HG03103 (cell line): Measurements from ENCODE around the gene LRRC32.

Source experiments
- ATAC-seq: cut with Tn5 transposase; IDR thresholded peaks from one replicate; pipeline ENCODE4 v1.9.1; 2021; ENCODE audit warnings: low read depth; ENCODE audit not compliant: unreplicated experiment

LRRC32 gene

DNA sequence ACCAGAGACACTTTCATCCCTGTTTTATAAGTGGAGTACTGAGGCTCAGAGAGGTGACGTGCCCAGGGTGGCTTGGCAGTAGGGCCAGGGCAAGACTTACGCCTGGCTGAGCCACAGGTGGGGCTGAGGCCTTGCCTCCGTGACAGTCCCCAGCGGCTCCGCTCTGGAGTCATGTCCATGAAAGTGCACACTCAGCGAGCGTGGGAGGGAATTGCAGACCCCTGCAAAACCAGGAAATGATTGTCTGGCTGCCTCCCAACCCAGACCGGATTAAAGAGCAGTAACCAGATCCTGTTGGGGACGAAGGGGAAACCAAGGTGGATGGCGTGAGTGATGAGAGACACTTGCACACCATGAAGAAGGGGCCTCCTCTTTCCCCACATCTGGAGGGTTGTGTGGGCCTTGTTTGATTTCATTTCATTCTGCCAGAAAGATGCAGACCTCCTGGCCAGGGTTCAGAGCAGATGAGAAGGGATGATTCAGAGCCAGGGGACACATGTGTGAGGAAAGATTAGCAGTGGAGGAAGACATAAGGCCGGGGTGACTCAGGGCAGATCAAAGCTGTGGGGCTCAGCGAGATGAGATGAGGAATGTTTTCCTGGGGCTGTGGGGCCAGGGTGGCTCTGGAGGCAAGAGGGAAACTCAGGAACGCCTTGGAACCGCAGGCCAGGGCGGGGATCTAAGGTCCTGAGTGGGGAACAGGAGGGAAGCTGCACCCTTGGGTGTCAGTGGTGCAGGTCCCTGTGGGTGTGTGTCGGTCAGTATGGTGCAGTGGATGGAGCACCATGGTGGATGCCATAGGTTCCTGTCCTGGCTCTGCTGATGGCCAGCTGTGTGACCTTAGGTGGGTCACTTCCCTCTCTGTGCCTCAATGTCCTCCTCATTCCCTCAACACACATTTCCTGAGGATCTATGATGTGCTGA, 29.9 kb upstream of the LRRC32 start:
- no peak for ATAC-seq

DNA sequence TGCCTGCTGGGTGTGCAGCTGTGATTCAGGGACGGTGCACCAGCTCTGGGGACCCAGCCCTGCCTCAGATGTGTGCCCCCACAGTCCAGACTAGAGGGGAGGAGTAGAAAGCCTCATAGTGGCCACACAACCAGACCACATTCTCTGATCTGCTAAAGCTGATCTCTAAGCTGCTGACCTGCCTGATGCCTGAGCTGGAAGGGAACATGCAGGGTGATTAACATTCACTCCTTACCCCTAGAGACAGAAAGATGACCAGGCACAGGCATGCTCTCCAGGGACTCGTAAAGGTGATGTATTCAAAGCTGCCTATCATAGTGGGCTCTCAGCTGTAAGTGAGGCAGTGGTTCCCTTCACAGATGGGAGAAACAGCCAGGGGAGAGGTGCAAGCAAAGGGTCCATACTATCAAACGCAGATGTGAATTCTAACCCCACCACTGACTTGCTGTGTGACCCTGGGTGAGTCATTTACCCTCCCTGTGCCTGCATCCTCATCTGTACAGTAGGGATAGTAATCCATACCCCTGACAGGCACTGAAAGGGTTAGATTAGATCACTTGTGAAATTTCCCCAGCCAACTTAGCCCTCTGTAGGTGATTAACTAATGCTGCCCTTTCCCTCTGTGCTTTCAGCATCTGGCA, 29.0 kb upstream of the LRRC32 start:
- ATAC-seq: no peak

DNA sequence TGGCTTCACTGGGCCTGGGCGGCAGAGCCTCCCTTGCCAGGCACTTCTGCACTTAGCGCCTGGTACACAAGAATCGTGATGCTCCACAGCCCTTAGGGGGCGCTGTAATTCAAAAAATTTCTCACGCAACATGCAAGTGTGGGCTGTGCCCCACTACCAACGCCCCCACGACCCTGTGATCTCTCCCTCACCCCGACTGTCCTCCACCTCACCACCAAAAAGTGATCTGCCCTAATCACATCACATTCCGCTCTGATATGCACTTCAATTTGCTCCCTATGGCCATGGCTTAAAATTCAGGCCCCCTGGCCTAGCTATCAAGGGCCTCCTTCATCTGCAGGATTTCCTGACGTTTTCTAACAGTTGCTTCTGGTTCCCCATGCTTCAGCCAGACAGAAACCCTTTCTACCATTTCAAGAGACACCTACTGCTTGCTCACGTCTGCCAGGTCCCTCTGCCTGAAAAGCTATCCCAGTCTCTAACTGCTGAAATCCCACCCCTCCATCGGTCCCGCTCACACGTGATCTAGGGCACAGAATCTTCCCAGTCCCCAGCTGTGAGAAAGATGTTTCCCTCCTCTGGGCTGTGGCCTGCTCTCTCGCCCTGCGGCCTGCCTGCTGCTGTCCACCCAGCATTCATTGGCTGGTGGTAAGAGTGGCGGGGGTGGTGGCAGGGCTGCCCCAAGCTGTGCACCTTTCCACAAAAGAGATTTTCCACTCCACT, 27.9 kb upstream of the LRRC32 start:
- ATAC-seq: no peak

- no peak for ATAC-seq
Observed at GRCh38 chr11:76696756-76697155, 26.2 kb upstream of the LRRC32 start.

GRCh38 chr11:76695771-76696170, 25.2 kb upstream of the LRRC32 start:
- ATAC-seq: no peak

DNA sequence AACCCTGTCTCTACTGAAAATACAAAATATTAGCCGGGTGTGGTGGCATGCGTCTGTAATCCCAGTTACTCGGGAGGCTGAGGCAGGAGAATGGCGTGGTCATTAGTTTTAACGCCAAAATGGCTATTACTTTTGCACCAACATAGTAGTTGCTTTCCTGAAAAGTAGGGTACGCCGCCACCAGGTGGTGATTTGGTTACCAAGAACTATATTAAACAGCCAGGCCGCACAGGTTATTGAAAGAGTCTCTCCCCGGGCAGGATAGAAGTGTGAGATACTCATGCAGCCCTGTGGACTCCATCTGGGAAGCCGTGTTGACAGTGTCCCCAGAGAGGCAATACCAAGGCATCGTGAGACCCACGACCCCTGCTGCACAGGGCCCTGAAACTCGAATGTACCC, 24.6 kb upstream of the LRRC32 start:
- ATAC-seq: no peak

DNA sequence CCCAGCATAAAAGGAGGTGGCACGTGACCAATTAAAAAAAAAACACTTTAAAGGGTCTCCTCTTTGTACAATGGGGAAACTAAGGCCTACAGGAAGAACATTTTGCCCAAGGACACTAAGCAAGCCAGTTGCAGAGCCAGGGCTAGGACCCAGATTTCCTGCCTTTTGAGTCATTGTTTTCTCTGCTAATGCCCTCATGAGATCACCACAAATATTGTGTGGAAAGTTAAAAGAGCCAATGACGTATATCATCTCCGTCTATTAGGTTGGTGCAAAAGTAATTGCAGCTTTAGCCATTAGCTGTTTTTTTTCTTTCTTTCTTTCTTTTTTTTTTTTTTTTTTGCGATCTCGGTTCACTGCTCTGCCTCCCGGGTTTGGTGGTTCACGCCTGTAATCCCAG, 24.1 kb upstream of the LRRC32 start:
- ATAC-seq: no peak

DNA sequence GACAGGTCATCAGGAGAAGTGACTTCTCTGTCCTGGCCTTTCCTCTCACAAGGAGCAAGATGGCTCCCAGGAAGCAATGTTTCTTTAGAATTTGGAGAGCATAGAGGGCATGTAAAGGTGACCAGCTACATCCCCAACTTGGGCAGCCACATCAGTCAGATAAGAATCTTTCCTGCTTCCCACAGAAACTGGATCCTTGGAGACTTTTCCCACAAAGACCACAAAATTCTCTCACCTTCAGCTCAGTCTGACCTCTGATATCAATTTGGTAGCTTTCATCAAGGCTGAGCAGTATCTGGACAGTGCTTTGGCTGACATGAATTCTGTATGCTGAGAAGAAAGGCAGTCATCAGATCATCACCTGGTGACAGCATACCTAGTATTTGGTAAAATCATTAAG, 23.3 kb upstream of the LRRC32 start:
- no peak for ATAC-seq

- no peak for ATAC-seq
Observed at GRCh38 chr11:76692956-76693355, 22.4 kb upstream of the LRRC32 start.

DNA sequence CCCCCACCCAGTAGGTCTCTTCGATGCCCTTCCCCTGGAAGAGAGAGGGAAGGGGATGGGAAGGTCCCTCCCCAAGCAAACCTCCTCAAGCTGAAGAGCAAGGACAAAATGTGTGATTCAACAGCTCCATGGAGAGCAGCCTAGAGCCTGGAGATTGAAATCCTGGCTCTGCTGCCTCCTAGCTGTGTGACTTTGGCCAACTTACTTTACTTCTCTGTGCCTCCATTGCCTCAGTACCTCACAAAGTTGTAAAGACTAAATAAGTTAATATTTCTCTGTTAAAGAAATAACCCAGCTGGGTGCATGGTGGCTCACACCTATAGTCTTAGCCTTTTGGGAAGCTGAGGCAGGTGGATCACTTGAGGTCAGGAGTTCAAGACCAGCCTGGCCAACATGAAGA, 21.1 kb upstream of the LRRC32 start:
- no peak for ATAC-seq

GRCh38 chr11:76690736-76691135, 20.2 kb upstream of the LRRC32 start:
- ATAC-seq: no peak

GRCh38 chr11:76689313-76690260, 19.0 kb upstream of the LRRC32 start:
- no peak for ATAC-seq

DNA sequence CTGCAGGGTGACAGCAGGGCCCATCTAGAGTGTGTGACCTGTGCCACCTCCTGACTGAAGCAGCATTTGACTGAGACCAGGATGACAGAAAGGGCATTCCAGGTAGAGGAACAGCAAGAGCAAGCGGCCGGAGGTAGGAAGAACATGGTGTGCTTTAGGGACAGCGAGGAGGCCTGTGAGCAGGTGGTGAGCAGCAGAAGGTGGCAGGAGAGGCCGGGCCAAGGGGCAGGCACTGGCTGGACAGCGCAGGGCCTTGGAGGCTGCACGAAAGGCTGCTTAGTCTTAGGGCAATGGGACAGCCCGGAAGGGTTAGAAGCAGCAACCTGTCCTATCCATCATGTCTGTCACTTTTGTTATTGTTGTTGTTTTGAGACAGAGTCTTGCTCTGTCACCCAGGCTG, 17.6 kb upstream of the LRRC32 start:
- no peak for ATAC-seq

DNA sequence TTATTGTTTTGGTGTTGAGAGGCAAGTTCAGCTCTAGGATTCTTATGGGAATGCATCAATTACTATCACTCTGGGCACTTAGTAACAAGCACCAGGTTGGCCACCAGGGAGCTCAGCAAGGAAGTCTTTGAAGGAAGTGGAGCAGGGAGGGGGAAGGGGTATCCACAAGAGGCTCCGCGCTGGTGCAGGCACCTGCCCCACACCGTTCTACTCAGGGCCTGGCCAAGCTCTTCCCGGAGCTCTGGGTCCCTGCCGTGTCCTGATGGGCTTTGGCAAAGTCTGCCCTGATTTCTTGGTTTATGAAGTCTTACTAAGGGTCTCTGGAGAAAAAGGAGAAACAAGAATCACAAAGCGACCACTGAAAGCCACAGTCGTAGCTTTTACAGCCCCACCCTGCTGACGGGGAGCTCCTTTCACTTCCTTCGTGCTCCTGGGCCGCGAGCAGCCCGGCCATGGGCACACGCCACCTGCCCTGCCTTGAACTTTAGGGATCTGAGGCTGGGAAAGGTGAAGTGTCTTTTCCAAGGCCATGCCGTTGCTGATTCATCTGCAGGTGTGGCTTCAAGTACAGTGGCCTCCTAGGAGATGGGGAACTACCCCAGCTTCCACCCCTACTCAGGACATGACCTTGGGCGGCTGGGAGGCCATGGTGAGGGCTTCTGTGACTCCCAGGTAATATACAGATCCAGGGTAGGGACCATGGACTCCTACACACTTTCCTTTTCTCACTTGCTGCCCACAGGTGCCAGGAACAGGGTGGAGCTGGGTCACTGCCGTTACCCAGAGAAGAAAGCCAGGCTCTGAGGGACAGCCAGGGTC, 15.9 kb upstream of the LRRC32 start:
- no peak for ATAC-seq

GRCh38 chr11:76685831-76686230, 15.3 kb upstream of the LRRC32 start:
- no peak for ATAC-seq

DNA sequence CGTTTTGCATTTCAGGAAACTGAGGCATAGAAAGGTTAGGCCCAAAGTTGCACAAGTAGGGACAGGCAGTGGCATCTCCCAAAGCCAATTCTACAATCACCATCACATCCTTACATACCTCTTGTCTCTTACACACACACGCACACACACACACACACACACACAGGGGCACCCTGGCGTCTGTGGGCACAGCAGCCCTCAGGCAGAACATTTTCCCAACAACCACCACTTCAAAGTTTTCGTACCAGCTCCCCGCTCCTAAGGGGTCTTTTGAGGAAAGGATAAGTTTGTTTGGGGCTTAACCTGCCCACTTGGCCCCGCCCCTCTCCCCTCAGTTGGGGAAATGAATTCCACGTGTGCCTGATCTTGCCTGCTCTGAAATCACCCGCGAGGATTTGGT, 14.7 kb upstream of the LRRC32 start:
- no peak for ATAC-seq

- no peak for ATAC-seq
Observed at GRCh38 chr11:76684516-76684915, 14.0 kb upstream of the LRRC32 start.

DNA sequence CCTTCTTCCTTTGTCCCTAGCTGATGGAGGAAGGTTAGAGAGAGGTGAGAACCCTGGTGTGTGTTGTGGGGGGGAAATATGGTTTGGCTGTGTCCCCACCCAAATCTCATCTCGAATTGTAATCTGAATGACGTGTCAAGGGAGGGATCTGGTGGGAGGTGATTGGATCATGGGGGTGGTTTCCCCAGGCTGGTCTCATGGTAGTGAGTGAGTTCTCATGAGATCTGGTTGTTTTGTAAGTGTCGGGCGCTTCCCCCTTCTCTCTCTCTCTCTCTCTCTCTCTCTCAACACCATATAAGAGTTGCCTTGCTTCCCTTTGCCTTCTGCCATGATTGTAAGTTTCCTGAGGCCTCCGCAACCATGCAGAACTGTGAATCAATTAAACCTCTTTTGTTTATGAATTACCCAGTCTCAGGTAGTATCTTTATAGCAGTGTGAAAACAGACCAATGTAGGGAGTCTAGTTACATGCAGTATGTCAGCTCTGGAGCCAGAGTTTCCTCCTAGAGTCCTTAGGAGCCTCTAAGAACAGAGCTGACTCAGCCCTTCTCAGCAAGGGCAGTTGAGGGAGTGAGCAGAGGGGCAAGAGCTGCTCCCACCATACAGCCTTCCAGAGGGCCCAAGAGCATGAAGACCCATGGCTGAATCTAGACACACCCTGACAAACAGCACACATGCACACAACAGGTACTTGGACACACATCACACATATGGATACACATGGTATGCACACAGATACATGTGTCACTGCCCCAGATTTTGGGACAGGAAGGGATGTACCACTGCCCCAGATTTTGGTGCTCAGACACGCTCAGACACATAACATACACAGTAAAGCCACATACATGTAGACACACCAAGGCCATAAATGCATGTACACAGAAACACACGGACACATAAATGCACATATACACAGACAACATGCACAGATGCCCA, 12.9 kb upstream of the LRRC32 start:
- no peak for ATAC-seq
